CD4-positive, alpha-beta memory T cell (primary cell): Measurements from ENCODE around the gene ADM2. TPM values are rescaled to one million over a fixed set of nuclear protein-coding genes. Genes with fewer than 3 reads are reported as not detected.
A peak's percentile ranks its signal among the peaks of the same experiment; 100 is the strongest.
"Not testable (repeated sequence)": the region's sequence is repeated elsewhere in the genome, so short reads cannot be mapped to it uniquely, and the experiment has no call there.

ENCODE experiments used
- CTCF ChIA-PET: fragments of 350-600 bp; sonication (Branson Sonifier 250); formaldehyde crosslinking; loops from one replicate; lab custom pipeline; 2021; ENCODE audit warnings: inconsistent platforms; ENCODE audit not compliant: partially characterized antibody; lab: Charles Lee
- POLR2A ChIA-PET: fragments of 350-600 bp; sonication (Branson Sonifier 250); formaldehyde crosslinking; loops from one replicate; lab custom pipeline; 2021; ENCODE audit not compliant: partially characterized antibody; lab: Charles Lee
- DNase-seq, 5 donors: peaks; one replicate each; pipeline versions ENCODE4 v3.0.0 to v3.0.0-alpha.2; 2020 to 2022; ENCODE audit warnings: mixed read lengths in 1 of 5
- H3K27ac ChIP-seq: one replicate; pipeline ENCODE4 v1.7.0; 2013; ENCODE audit warnings: low read depth, low read length
- H3K27me3 ChIP-seq: 2 replicates; pipeline ENCODE4 v1.7.0; 2013; ENCODE audit warnings: mild to moderate bottlenecking, low read length, moderate library complexity; ENCODE audit not compliant: insufficient read depth
- H3K36me3 ChIP-seq: 2 replicates; pipeline ENCODE4 v1.7.0; 2013; ENCODE audit warnings: mild to moderate bottlenecking, low read length, moderate library complexity; ENCODE audit not compliant: insufficient read depth
- H3K4me1 ChIP-seq: 2 replicates; pipeline ENCODE4 v1.7.0; 2013; ENCODE audit warnings: mild to moderate bottlenecking, low read length, moderate library complexity; ENCODE audit not compliant: insufficient read depth
- H3K4me3 ChIP-seq, 2 donors: one replicate each; pipeline ENCODE4 v1.7.0; 2013; ENCODE audit warnings: low read length in 2 of 2, mild to moderate bottlenecking in 1 of 2
- H3K9me3 ChIP-seq, 2 donors: one replicate each; pipeline ENCODE4 v1.7.0; 2013; ENCODE audit warnings: low read length in 2 of 2, control low read depth in 1 of 2; ENCODE audit not compliant: control insufficient read depth in 1 of 2
- H3K27ac Mint-ChIP-seq, 7 donors: one replicate each; pipeline ENCODE4 v1.8.0; 2020 to 2021; ENCODE audit warnings: mixed read lengths in 7 of 7, mild to moderate bottlenecking in 6 of 7, inconsistent platforms in 3 of 7, moderate library complexity in 3 of 7
- H3K27me3 Mint-ChIP-seq, 2 donors: one replicate each; pipeline ENCODE4 v1.8.0; 2020 to 2021; ENCODE audit warnings: mixed read lengths in 2 of 2
- H3K36me3 Mint-ChIP-seq, 2 donors: one replicate each; pipeline ENCODE4 v1.8.0; 2020 to 2021; ENCODE audit warnings: mixed read lengths in 2 of 2, inconsistent platforms in 1 of 2, mild to moderate bottlenecking in 1 of 2
- H3K4me1 Mint-ChIP-seq, 4 donors: one replicate each; pipeline ENCODE4 v1.8.0; 2020 to 2021; ENCODE audit warnings: mixed read lengths in 4 of 4, mild to moderate bottlenecking in 1 of 4
- H3K4me3 Mint-ChIP-seq, 8 donors: one replicate each; pipeline ENCODE4 v1.8.0; 2020 to 2021; ENCODE audit warnings: mixed read lengths in 8 of 8, mild to moderate bottlenecking in 7 of 8, moderate library complexity in 6 of 8, inconsistent platforms in 3 of 8
- H3K9me3 Mint-ChIP-seq, 8 donors: one replicate each; pipeline ENCODE4 v1.8.0; 2020 to 2021; ENCODE audit warnings: mixed read lengths in 8 of 8, mild to moderate bottlenecking in 5 of 8, inconsistent platforms in 3 of 8, moderate library complexity in 1 of 8
- intact Hi-C: fragments of 100-400 bp; cut with micrococcal nuclease; formaldehyde crosslinking; loops from one replicate; pipeline ENCODE4 v1.15.1; 2023
- polyA plus RNA-seq, 2 donors: library from polyadenylated mRNA; unstranded; fragments of 300-500 nt; fragmentation: Illumina TruSeq; gene quantifications; one replicate each; pipeline ENCODE4 v1.2.3, GENCODE V29; 2021
- total RNA-seq, 2 experiments: library from RNA; stranded (reverse); gene quantifications; one replicate each; pipeline ENCODE4 v1.2.3, GENCODE V29; 2021

ADM2 gene
- total and polyA plus RNA-seq, 4 experiments from 2014 or later = 0.07 to 4.5 (median 2.4) TPM

GRCh38 chr22:50530877-50531545 is 49.7 kb downstream of the ADM2 start:
- CTCF ChIA-PET = no interaction called here
- H3K4me1 Mint-ChIP-seq = peaks cover 15 to 54% (median 38%) of the 10 kb centered on the region in 4 donors
- peaks cover 0 to 2% (median 0%) of the 10 kb centered on the region in 8 donors for H3K9me3 Mint-ChIP-seq
- H3K27ac Mint-ChIP-seq = peak overlapping the region; percentile 96 to 99 (median 97)
- no peaks in the 10 kb centered on the region for H3K27me3 Mint-ChIP-seq
- peak overlapping the region; percentile 89 to 95 (median 92) for H3K4me3 Mint-ChIP-seq
- intact Hi-C loops = loop anchor here (1.0 kb wide), 1 partner anchor 8 kb away; no protein-coding TSS in a partner anchor
- H3K36me3 ChIP-seq = no peaks in the 10 kb centered on the region
- peak overlapping the region; percentile 96 for H3K27ac ChIP-seq
- H3K9me3 ChIP-seq = no peaks in the 10 kb centered on the region
- no peaks in the 10 kb centered on the region for H3K36me3 Mint-ChIP-seq
- peak overlapping the region; percentile 76 to 94 for H3K4me3 ChIP-seq
- H3K27me3 ChIP-seq = no peaks in the 10 kb centered on the region
- POLR2A ChIA-PET = interaction anchor here (1.4 to 9.5 kb wide), 9 partner anchors 7 to 90 kb away, joined by 3 to 321 read pairs (median 10); partner anchors contain the start of genes CHKB, KLHDC7B, LMF2 and NCAPH2
- peak; percentile 72 to 82 (median 77) for DNase-seq
- H3K4me1 ChIP-seq = peaks cover 54% of the 10 kb centered on the region

GRCh38 chr22:50531546-50531961 is 50.2 kb downstream of the ADM2 start:
- ChIA-PET POLR2A (interaction anchor here (1.0 to 9.5 kb wide), 10 partner anchors 6 to 90 kb away, joined by 3 to 321 read pairs (median 10); partner anchors contain the start of genes CHKB, KLHDC7B, LMF2 and NCAPH2), CTCF (no interaction called here)
- DNase-seq = peak; percentile 62 to 71 (median 66)
- H3K27ac ChIP-seq = peak overlapping the region; percentile 96
- H3K27me3 ChIP-seq = no peaks in the 10 kb centered on the region
- H3K9me3 Mint-ChIP-seq = peaks cover 0 to 2% (median 0%) of the 10 kb centered on the region in 8 donors
- peaks cover 52% of the 10 kb centered on the region for H3K4me1 ChIP-seq
- H3K4me3 ChIP-seq = peak overlapping the region; percentile 76 to 94
- H3K4me3 Mint-ChIP-seq = peak overlapping the region; percentile 89 to 95 (median 92)
- no peaks in the 10 kb centered on the region for H3K36me3 ChIP-seq
- peak overlapping the region; percentile 96 to 99 (median 97) for H3K27ac Mint-ChIP-seq
- no peaks in the 10 kb centered on the region for H3K36me3 Mint-ChIP-seq
- intact Hi-C loops = loop anchor here (1.0 kb wide), 1 partner anchor 8 kb away; no protein-coding TSS in a partner anchor
- no peaks in the 10 kb centered on the region for H3K27me3 Mint-ChIP-seq
- no peaks in the 10 kb centered on the region for H3K9me3 ChIP-seq
- peaks cover 15 to 53% (median 38%) of the 10 kb centered on the region in 4 donors for H3K4me1 Mint-ChIP-seq

- Mint-ChIP-seq H3K36me3 (no peaks in the 10 kb centered on the region), H3K9me3 (peaks cover 0 to 2% (median 0%) of the 10 kb centered on the region in 8 donors), H3K4me1 (peaks cover 11 to 48% (median 33%) of the 10 kb centered on the region in 4 donors), H3K27me3 (no peaks in the 10 kb centered on the region), H3K4me3 (peak overlapping the region; percentile 77 to 95 (median 92)), H3K27ac (peak overlapping the region; percentile 79 to 98 (median 97))
- ChIA-PET POLR2A (interaction anchor here (1.0 to 9.5 kb wide), 10 partner anchors 6 to 89 kb away, joined by 3 to 321 read pairs (median 10); partner anchors contain the start of genes CHKB, KLHDC7B, LMF2 and NCAPH2), CTCF (no interaction called here)
- Histone ChIP-seq H3K4me1 (peaks cover 47% of the 10 kb centered on the region), H3K9me3 (no peaks in the 10 kb centered on the region), H3K27ac (peak overlapping the region; percentile 96), H3K4me3 (peak overlapping the region in 1 of 2 donors; percentile 94), H3K36me3 (no peaks in the 10 kb centered on the region), H3K27me3 (no peaks in the 10 kb centered on the region)
- intact Hi-C loops = loop anchor here (1.0 kb wide), 1 partner anchor 7 kb away; no protein-coding TSS in a partner anchor
- DNase-seq = peak in 1 of 5 donors; percentile 41
Observed at GRCh38 chr22:50531962-50532674, 50.8 kb downstream of the ADM2 start.

- intact Hi-C loops = no loop called here
- CTCF ChIA-PET = no interaction called here
- no peak for DNase-seq
- Histone ChIP-seq H3K4me3 (no peak overlapping the region), H3K36me3 (no peaks in the 10 kb centered on the region), H3K9me3 (no peaks in the 10 kb centered on the region), H3K27ac (peak overlapping the region; percentile 96), H3K4me1 (peaks cover 45% of the 10 kb centered on the region), H3K27me3 (no peaks in the 10 kb centered on the region)
- POLR2A ChIA-PET = interaction anchor here (1.4 to 10.4 kb wide), 9 partner anchors 5 to 88 kb away, joined by 3 to 321 read pairs (median 16); partner anchors contain the start of genes KLHDC7B, LMF2, NCAPH2 and SCO2
- Mint-ChIP-seq H3K27ac (peak overlapping the region; percentile 81 to 97 (median 88)), H3K4me3 (peak overlapping the region; percentile 5 to 87 (median 56)), H3K27me3 (no peaks in the 10 kb centered on the region), H3K4me1 (peaks cover 11 to 43% (median 30%) of the 10 kb centered on the region in 4 donors), H3K36me3 (no peaks in the 10 kb centered on the region), H3K9me3 (peaks cover 0 to 3% (median 0%) of the 10 kb centered on the region in 8 donors)
Observed at GRCh38 chr22:50532824-50533796, 51.8 kb downstream of the ADM2 start.

- H3K36me3 Mint-ChIP-seq, H3K9me3 ChIP-seq, H3K36me3 ChIP-seq, H3K4me3 ChIP-seq, H3K27me3 Mint-ChIP-seq, H3K9me3 Mint-ChIP-seq, H3K27me3 ChIP-seq, intact Hi-C loops: not testable (repeated sequence)
- POLR2A ChIA-PET = interaction anchor here (1.4 to 10.4 kb wide), 4 partner anchors 6 to 64 kb away, joined by 3 to 321 read pairs (median 22); partner anchors contain the start of genes KLHDC7B, SCO2 and TYMP
- Histone ChIP-seq H3K4me1 (peaks cover 45% of the 10 kb centered on the region), H3K27ac (peak overlapping the region; percentile 7)
- Mint-ChIP-seq H3K4me3 (peak overlapping the region; percentile 34 to 81 (median 56)), H3K4me1 (peaks cover 13 to 39% (median 30%) of the 10 kb centered on the region in 4 donors), H3K27ac (peak overlapping the region; percentile 71 to 97 (median 88))
- CTCF ChIA-PET = interaction anchor here (0.8 to 2.3 kb wide), 2 partner anchors 8 to 87 kb away, joined by 4 to 8 read pairs; partner anchors contain the start of gene SCO2
- peak in 2 of 5 donors; percentile 24 to 29 for DNase-seq
Observed at GRCh38 chr22:50533856-50534711, 52.7 kb downstream of the ADM2 start.
